Raji (cell line): Measurements from ENCODE around the gene PRRC2C.

ENCODE experiments used
- POLR2A ChIP-seq: IDR thresholded peaks from 2 replicates; pipeline ENCODE4 v1.6.1; 2011; ENCODE audit warnings: low read depth, low read length, control low read depth; ENCODE audit not compliant: insufficient read depth

PRRC2C gene

GRCh38 chr1:171488190-171488929 lies 3.0 kb downstream of the PRRC2C start:
- no peak for TF ChIP-seq POLR2A

DNA sequence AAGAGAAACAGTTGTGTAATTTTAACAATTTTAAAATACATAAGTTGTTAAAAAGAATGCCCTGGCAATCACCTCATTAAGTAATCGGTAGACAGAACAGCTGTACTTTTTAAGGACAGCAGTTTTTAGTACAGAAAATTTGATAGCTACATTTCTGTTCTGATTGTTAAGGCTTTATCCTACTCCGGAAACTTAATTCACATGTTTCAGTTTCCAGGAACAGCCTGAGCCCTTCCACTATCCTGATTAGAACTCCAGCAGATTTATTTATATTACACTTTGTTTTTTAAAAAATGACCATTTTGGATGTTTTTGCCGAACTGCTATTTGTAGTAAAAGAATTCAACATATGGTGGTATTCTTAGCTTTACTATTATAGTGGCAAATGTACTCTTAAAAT lies 8.7 kb downstream of the PRRC2C start:
- TF ChIP-seq POLR2A = no peak

- TF ChIP-seq POLR2A = no peak
Measured at GRCh38 chr1:171495444-171495843, 10.1 kb downstream of the PRRC2C start.

GRCh38 chr1:171500304-171500703 lies 15.0 kb downstream of the PRRC2C start:
- TF ChIP-seq POLR2A = no peak

DNA sequence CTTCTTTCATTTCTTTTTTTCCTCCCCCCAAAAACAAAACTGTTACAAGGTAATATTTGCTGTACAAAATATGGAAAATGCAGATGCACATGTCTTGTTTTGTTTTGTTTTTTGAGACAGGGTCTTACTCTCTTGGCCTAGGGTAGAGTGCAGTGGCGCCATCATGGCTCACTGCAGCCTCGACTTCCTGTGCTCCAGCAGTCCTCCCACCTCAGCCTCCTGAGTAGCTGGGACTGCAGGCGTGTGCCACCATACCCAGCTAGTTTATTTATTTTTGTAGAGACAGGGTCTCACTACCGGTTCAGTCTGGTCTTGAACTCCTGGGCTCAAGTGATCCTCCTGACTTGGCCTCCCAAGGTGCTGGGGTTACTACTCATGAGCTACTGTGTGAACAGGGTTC lies 15.5 kb downstream of the PRRC2C start:
- no peak for TF ChIP-seq POLR2A

- no peak for TF ChIP-seq POLR2A
Measured at GRCh38 chr1:171501305-171502024, 16.1 kb downstream of the PRRC2C start.

DNA sequence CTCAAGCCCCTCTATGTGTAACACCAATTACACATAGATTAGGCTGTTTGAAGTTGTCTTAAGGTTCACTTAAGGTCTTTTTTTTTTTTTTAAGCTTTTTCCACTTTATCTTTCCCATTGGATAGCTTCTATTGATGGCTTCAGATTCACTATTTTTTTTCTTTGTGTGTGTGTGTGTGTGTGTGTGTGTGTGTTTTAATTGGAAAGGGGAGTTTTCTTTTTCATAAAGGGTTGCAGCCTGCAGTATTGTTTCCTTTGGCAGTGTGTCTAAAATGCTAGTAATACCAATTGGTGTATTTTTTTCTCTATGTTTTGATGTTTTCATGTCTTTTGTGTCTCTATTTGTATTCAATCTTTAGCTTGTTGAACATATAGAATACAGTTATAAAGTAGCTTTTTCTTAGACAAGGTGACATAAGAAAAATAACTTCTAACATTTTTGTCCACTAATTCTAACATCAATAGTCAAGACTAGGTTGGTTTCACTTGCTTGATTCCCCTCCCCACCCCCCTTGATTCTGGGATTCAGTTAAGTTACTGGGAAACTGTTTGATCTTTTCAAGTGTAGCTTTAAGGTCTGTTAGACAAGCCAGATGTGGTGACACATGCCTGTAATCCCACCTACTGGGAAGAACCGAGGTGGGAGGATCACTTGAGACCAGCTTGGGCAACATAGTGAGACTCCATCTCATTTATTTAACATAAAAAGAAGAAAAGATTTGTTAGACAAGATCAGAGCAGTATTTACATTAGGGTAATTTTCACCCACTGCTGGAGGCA lies 21.4 kb downstream of the PRRC2C start:
- no peak for TF ChIP-seq POLR2A

DNA sequence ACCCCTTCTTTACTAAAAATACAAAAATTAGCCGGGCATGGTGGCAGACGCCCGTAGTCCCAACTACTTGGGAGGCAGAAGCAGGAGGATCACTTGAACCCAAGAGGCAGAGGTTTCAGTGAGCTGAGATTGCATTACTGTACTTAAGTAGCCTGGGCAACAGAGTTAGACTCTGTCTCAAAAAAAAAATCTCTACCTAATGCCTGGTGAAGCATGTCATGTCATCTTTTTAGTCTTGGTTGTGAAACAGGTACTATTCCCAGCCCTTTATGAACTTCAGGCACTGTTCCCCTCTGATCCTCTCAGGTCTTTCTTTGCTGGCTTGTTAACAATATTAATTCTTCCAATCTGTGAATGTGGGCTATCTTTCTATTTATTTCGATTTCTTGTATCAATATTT lies 22.1 kb downstream of the PRRC2C start:
- no peak for TF ChIP-seq POLR2A

- no peak for TF ChIP-seq POLR2A
Measured at GRCh38 chr1:171509191-171509590, 23.9 kb downstream of the PRRC2C start.

- TF ChIP-seq POLR2A = no peak
Measured at GRCh38 chr1:171513743-171514142, 28.4 kb downstream of the PRRC2C start.

GRCh38 chr1:171515299-171515698 lies 30.0 kb downstream of the PRRC2C start:
- no peak for TF ChIP-seq POLR2A

GRCh38 chr1:171515741-171516140 lies 30.4 kb downstream of the PRRC2C start:
- no peak for TF ChIP-seq POLR2A

GRCh38 chr1:171521567-171521966 lies 36.2 kb downstream of the PRRC2C start:
- no peak for TF ChIP-seq POLR2A

- TF ChIP-seq POLR2A = no peak
Measured at GRCh38 chr1:171530676-171531075, 45.3 kb downstream of the PRRC2C start.

GRCh38 chr1:171532520-171532919 lies 47.2 kb downstream of the PRRC2C start:
- TF ChIP-seq POLR2A = no peak

GRCh38 chr1:171545523-171545922 lies 60.2 kb downstream of the PRRC2C start:
- TF ChIP-seq POLR2A = no peak
